ENCODE data around the gene PRR12. TPM values are rescaled to one million over a fixed set of nuclear protein-coding genes. Genes with fewer than 3 reads are reported as not detected.
"Not testable (repeated sequence)": the region's sequence is repeated elsewhere in the genome, so short reads cannot be mapped to it uniquely, and the experiment has no call there.

Gene PRR12
- total RNA-seq, 1 donor from 2014 or later = 58.5 TPM

GRCh38 chr19:49616945-49617344 lies 26.0 kb downstream of the PRR12 start:
- Mint-ChIP-seq H3K4me1 (no peaks in the 10 kb centered on the region), H3K36me3 (peaks cover 45% of the 10 kb centered on the region), H3K27me3 (ENCODE audit: low read depth) (no peaks in the 10 kb centered on the region), H3K9me3 (no peaks in the 10 kb centered on the region), H3K4me3 (no peak overlapping the region), H3K27ac (no peak overlapping the region)
- TF ChIP-seq CTCF (IDR thresholded peaks at IDR 0.05; ENCODE audit: unreplicated experiment) = no peak
- DNase-seq (ENCODE audit: low spot score in 2 of 2, unreplicated experiment in 2 of 2) = no peak

GRCh38 chr19:49617860-49618259 lies 26.9 kb downstream of the PRR12 start:
- H3K27me3 Mint-ChIP-seq (ENCODE audit: low read depth); H3K4me1 Mint-ChIP-seq; DNase-seq (ENCODE audit: low spot score in 2 of 2, unreplicated experiment in 2 of 2); H3K27ac Mint-ChIP-seq; H3K9me3 Mint-ChIP-seq; H3K4me3 Mint-ChIP-seq: not testable (repeated sequence)
- peaks cover 47% of the 10 kb centered on the region for H3K36me3 Mint-ChIP-seq

GRCh38 chr19:49624967-49625910 lies 34.3 kb downstream of the PRR12 start:
- no peaks in the 10 kb centered on the region for H3K4me1 Mint-ChIP-seq
- H3K36me3 Mint-ChIP-seq = peaks cover 30% of the 10 kb centered on the region
- no peaks in the 10 kb centered on the region for H3K27me3 Mint-ChIP-seq (ENCODE audit: low read depth)
- no peaks in the 10 kb centered on the region for H3K9me3 Mint-ChIP-seq
- H3K27ac Mint-ChIP-seq = no peak overlapping the region
- TF ChIP-seq CTCF (IDR thresholded peaks at IDR 0.05; ENCODE audit: unreplicated experiment) = no peak
- DNase-seq (ENCODE audit: low spot score in 2 of 2, unreplicated experiment in 2 of 2) = no peak
- H3K4me3 Mint-ChIP-seq = no peak overlapping the region

DNA sequence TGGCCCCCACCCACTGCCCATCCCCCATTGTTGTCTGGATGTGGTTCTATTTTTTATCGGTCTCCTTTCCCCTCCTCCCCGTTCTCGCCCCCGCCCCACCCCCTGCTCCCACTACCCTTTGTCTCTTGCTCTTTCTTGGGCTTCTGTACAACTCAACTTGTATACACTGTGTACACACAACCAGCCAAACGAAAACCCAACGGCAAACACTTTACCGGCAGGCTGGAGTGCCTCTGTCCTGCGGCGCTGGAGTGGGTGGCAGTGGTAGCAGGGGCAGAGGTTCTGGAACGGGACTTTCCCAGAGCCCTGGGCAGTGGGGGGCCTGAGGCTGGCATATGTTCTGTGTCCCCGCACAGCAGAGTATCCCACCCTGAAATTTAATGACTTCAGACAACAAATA lies 35.2 kb downstream of the PRR12 start:
- H3K36me3 Mint-ChIP-seq = peaks cover 30% of the 10 kb centered on the region
- DNase-seq (ENCODE audit: low spot score in 2 of 2, unreplicated experiment in 2 of 2) = no peak
- no peaks in the 10 kb centered on the region for H3K9me3 Mint-ChIP-seq
- TF ChIP-seq CTCF (IDR thresholded peaks at IDR 0.05; ENCODE audit: unreplicated experiment) = no peak
- H3K27ac Mint-ChIP-seq = no peak overlapping the region
- no peaks in the 10 kb centered on the region for H3K27me3 Mint-ChIP-seq (ENCODE audit: low read depth)
- no peak overlapping the region for H3K4me3 Mint-ChIP-seq
- H3K4me1 Mint-ChIP-seq = peaks cover 6% of the 10 kb centered on the region

- H3K4me3 Mint-ChIP-seq = no peak overlapping the region
- no peak for DNase-seq (ENCODE audit: low spot score in 2 of 2, unreplicated experiment in 2 of 2)
- peak overlapping the region; percentile 9 for H3K27ac Mint-ChIP-seq
- H3K27me3 Mint-ChIP-seq (ENCODE audit: low read depth) = no peaks in the 10 kb centered on the region
- H3K4me1 Mint-ChIP-seq = peaks cover 6% of the 10 kb centered on the region
- H3K36me3 Mint-ChIP-seq = peaks cover 20% of the 10 kb centered on the region
- TF ChIP-seq CTCF (IDR thresholded peaks at IDR 0.05; ENCODE audit: unreplicated experiment) = no peak
- no peaks in the 10 kb centered on the region for H3K9me3 Mint-ChIP-seq
Observed at GRCh38 chr19:49629659-49630058, 38.7 kb downstream of the PRR12 start.

DNA sequence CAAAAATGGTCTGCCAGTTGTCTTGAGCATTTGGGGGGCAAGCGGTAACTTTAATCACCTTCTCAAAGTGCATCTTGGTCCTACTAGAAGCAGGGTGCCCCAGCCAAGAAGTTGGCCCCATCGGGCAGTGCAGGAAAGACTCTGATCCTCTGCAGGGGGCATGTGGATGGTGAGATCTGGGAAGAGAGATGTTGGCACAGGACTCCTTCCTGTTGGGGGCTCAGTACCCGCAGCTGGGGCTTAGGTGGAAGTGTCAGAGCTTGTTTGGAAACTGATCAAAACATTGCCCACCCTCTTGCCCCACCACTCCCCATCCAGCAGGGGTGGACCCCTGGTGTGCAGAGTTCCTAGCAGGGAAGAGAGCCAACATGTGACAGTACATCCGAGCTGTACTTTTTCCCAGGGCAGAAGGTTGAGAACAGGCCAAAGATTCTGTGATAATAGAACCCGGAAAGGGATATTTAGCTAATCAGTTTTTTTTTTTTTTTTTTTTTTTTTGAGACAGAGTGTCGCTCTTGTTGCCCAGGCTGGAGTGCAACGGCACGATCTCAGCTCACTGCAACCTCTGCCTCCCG lies 40.1 kb downstream of the PRR12 start:
- peaks cover 16% of the 10 kb centered on the region for H3K4me1 Mint-ChIP-seq
- H3K9me3 Mint-ChIP-seq = no peaks in the 10 kb centered on the region
- H3K27ac Mint-ChIP-seq = peak overlapping the region; percentile 21
- DNase-seq (ENCODE audit: low spot score in 2 of 2, unreplicated experiment in 2 of 2) = no peak
- no peak overlapping the region for H3K4me3 Mint-ChIP-seq
- TF ChIP-seq CTCF (IDR thresholded peaks at IDR 0.05; ENCODE audit: unreplicated experiment) = no peak
- H3K36me3 Mint-ChIP-seq = peaks cover 20% of the 10 kb centered on the region
- no peaks in the 10 kb centered on the region for H3K27me3 Mint-ChIP-seq (ENCODE audit: low read depth)

Measured in mesothelial cell of epicardium (in vitro differentiated cells).